HepG2 (cell line): ENCODE data around the gene SERPINB10. TPM values are rescaled to one million over a fixed set of nuclear protein-coding genes. Genes with fewer than 3 reads are reported as not detected.

Experiments used
- ATAC-seq: fragments of 200-7000 bp; cut with Tn5 transposase; 3 replicates; pipeline ENCODE4 v1.9.1; 2020; ENCODE audit warnings: mild to moderate bottlenecking, moderate library complexity
- BruUV-seq: library from RNA; stranded (reverse); fragments of 400-500 nt; replicated peaks from 2 replicates; lab custom pipeline; 2021; lab: Mats Ljungman, UMichigan
- CTCF ChIA-PET: fragments of 300-600 bp; formaldehyde crosslinking; extraction: SDS; loops from one replicate; lab custom pipeline; 2021; ENCODE audit warnings: low total read pairs, inconsistent platforms, low intra/inter-chr PET ratio; lab: Yijun Ruan, JAX
- POLR2A ChIA-PET: fragments of 350-600 bp; sonication (Branson Sonifier 250); formaldehyde crosslinking; loops from one replicate; lab custom pipeline; 2020; ENCODE audit warnings: antibody characterized with exemption, inconsistent platforms; lab: Yijun Ruan, JAX
- DNase-seq: peaks from one replicate; pipeline ENCODE4 v3.0.0-alpha.2; 2015; ENCODE audit warnings: low spot score
- FAIRE-seq: peaks from 3 replicates; lab custom pipeline; 2011; peaks lifted over from hg19 to GRCh38; lab: Jason Lieb, UNC
- H2AFZ ChIP-seq: one replicate; pipeline ENCODE4 v1.6.1; 2011; ENCODE audit warnings: low read length, inconsistent platforms
- H3K27ac ChIP-seq: fragments of 300-600 bp; 3 replicates; pipeline ENCODE4 v1.8.0; 2011; ENCODE audit warnings: mixed run types, mild to moderate bottlenecking, mixed read lengths, low read length, inconsistent platforms; ENCODE audit not compliant: insufficient read depth; ENCODE audit errors: extremely low read length
- H3K27me3 ChIP-seq, 2 experiments: fragments of 200-600 bp in 1 of 2; 2 replicates in 1 of 2; 3 replicates in 1 of 2; pipeline versions ENCODE4 v1.6.0 to v1.8.0; 2011; ENCODE audit warnings: low read length in 2 of 2, mild to moderate bottlenecking in 2 of 2, moderate library complexity in 2 of 2, inconsistent platforms in 1 of 2; ENCODE audit not compliant: insufficient read depth in 2 of 2, control insufficient read depth in 1 of 2
- H3K36me3 ChIP-seq, 2 experiments: fragments of 200-600 bp in 1 of 2; replicated peaks in 1 of 2; 2 replicates in 1 of 2; 3 replicates in 1 of 2; pipeline versions ENCODE4 v1.5.1 to v1.8.0; 2011; ENCODE audit warnings: low read length in 2 of 2, inconsistent platforms in 1 of 2; ENCODE audit not compliant: insufficient read depth in 2 of 2, control insufficient read depth in 1 of 2
- H3K4me1 ChIP-seq: 2 replicates; pipeline ENCODE4 v1.5.1; 2012; ENCODE audit warnings: low read length, inconsistent platforms; ENCODE audit not compliant: insufficient read depth
- H3K4me2 ChIP-seq: 2 replicates; pipeline ENCODE4 v1.6.0; 2011; ENCODE audit warnings: low read depth, low read length, inconsistent platforms
- H3K4me3 ChIP-seq, 3 experiments: fragments of 200-600 bp in 1 of 3; sonication (generic), shearing (Covaris generic) in 1 of 3; replicated peaks in 1 of 3; 2 replicates each; pipeline ENCODE4 v1.5.1; 2011 to 2016; ENCODE audit warnings: low read length in 3 of 3, inconsistent platforms in 2 of 3, low read depth in 2 of 3, mild to moderate bottlenecking in 2 of 3, control low read depth in 1 of 3, mixed read lengths in 1 of 3; ENCODE audit not compliant: insufficient read depth in 1 of 3
- H3K79me2 ChIP-seq: one replicate; pipeline ENCODE4 v1.6.1; 2011; ENCODE audit warnings: low read length, inconsistent platforms; ENCODE audit not compliant: insufficient read depth
- H3K9ac ChIP-seq: 2 replicates; pipeline ENCODE4 v1.6.0; 2011; ENCODE audit warnings: mild to moderate bottlenecking, low read depth, low read length, inconsistent platforms; ENCODE audit not compliant: insufficient read depth
- H3K9me3 ChIP-seq: 2 replicates; pipeline ENCODE4 v1.5.1; 2012; ENCODE audit warnings: mild to moderate bottlenecking, low read length
- H4K20me1 ChIP-seq: 2 replicates; pipeline ENCODE4 v1.6.0; 2011; ENCODE audit warnings: inconsistent platforms, mild to moderate bottlenecking, low read length, moderate library complexity; ENCODE audit not compliant: insufficient read depth
- ARID4A ChIP-seq: sonication (generic); formaldehyde crosslinking; IDR thresholded peaks from 2 replicates; pipeline ENCODE4 v1.5.0; 2020; ENCODE audit warnings: mild to moderate bottlenecking, missing genetic modification reagents, borderline replicate concordance
- GABPA ChIP-seq, 2 experiments: IDR thresholded peaks; 2 replicates each; pipeline ENCODE4 v1.6.1; 2011 to 2016; ENCODE audit warnings: low read depth in 2 of 2, low read length in 1 of 2, missing biosample characterization in 1 of 2, missing genetic modification characterization in 1 of 2
- KLF12 ChIP-seq: sonication (generic); formaldehyde crosslinking; IDR thresholded peaks from 2 replicates; pipeline ENCODE4 v1.4.0; 2020; ENCODE audit warnings: missing genetic modification reagents, borderline replicate concordance
- TGIF2 ChIP-seq: IDR thresholded peaks from 2 replicates; pipeline ENCODE4 v1.6.1; 2016; ENCODE audit warnings: control low read depth, missing compliant biosample characterization
- ZNF878 ChIP-seq: sonication (generic); formaldehyde crosslinking; IDR thresholded peaks from 2 replicates; pipeline ENCODE4 v1.8.1; 2023; ENCODE audit warnings: mild to moderate bottlenecking, missing genetic modification reagents, moderate library complexity
- WGBS: methylation state at CpG from one replicate; pipeline ENCODE4 v1.1.6; 2017; ENCODE audit warnings: low lambda C conversion rate; 5-methylcytosine and 5-hydroxymethylcytosine counted together
- in situ Hi-C: cut with HindIII; loops from 2 replicates; pipeline ENCODE4 v1.10.0; 2017; ENCODE audit warnings: low pct_unique_long_range_greater_than_20kb; ENCODE audit not compliant: extremely low pct_ligation_motif_present
- intact Hi-C: fragments of 100-400 bp; cut with micrococcal nuclease; formaldehyde crosslinking; loops from one replicate; pipeline ENCODE4 v1.10.0; 2022; ENCODE audit not compliant: unreplicated experiment
- polyA plus RNA-seq, 8 experiments: library from polyadenylated mRNA; depleted of rRNA in 3 of 8; stranded (reverse) in 7 of 8; unstranded in 1 of 8; fragments of >200 nt; fragmentation: Illumina TruSeq in 4 of 8; extraction: Trizol in 4 of 8; gene quantifications; 2 replicates each; pipeline versions ENCODE4 v1.2.1 to v1.2.3, GENCODE V29; 2011 to 2016; ENCODE audit warnings: low read depth in 4 of 8, missing spikeins in 1 of 8, mixed read lengths in 1 of 8; ENCODE audit not compliant: insufficient read depth in 1 of 8
- total RNA-seq, 5 experiments: library from RNA; depleted of rRNA; stranded (reverse); fragments of >200 nt; fragmentation: Illumina TruSeq; extraction: Trizol; gene quantifications; 2 replicates each; pipeline ENCODE4 v1.2.3, GENCODE V29; 2016; ENCODE audit warnings: low read depth in 1 of 5
- TF ChIP-seq, protein P1 (sequence below): sonication (generic); formaldehyde crosslinking; IDR thresholded peaks from 2 replicates; pipeline ENCODE4 v1.8.0; 2022; ENCODE audit warnings: mild to moderate bottlenecking, missing genetic modification reagents
- TF ChIP-seq, protein P2 (sequence below): sonication (generic); formaldehyde crosslinking; IDR thresholded peaks from 2 replicates; pipeline ENCODE4 v1.4.0; 2020; ENCODE audit warnings: mild to moderate bottlenecking, missing genetic modification reagents
- TF ChIP-seq, protein P3 (sequence below): sonication (generic); formaldehyde crosslinking; IDR thresholded peaks from 2 replicates; pipeline ENCODE4 v1.4.0; 2020; ENCODE audit warnings: mild to moderate bottlenecking, missing genetic modification reagents

Gene SERPINB10
- total and polyA plus RNA-seq, 2 of the 13 experiments (the other 11 are each of a cell fraction or from before 2014, with no cell fraction given) = not detected

DNA sequence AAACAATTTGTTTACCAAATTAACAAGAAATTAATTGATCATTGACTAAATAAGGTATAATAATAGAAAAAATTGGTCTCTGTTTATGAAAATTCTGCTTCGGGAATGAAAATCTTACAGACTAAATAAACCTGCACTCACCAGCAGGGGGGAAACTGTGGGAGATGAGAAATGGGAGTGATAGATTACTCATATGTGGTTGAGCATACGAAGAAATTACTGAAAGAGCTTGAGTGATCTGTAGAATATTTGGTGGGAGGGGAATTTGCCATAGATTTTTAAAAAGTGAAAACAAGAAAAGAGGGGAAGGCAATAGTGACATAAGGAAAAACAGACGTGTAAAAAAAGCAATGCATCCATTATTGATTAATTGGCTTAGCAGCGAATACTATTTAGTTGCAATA is 43.5 kb downstream of the SERPINB10 start:
- H3K36me3 ChIP-seq = no peaks in the 10 kb centered on the region
- no peak overlapping the region for H3K27ac ChIP-seq
- H3K4me2 ChIP-seq = no peak overlapping the region
- no peak overlapping the region for H3K9ac ChIP-seq
- no peak for ATAC-seq
- in situ Hi-C loops (no loop called here), intact Hi-C loops (no loop called here)
- WGBS = 24% methylated on average over 4 of the region's 4 CpGs
- DNase-seq = no peak
- no peak overlapping the region for H2AFZ ChIP-seq
- no TSS peak for BruUV-seq
- POLR2A ChIA-PET = no interaction called here
- CTCF ChIA-PET = no interaction called here
- no peaks in the 10 kb centered on the region for H3K79me2 ChIP-seq
- no peaks in the 10 kb centered on the region for H3K4me1 ChIP-seq
- H3K4me3 ChIP-seq = no peak overlapping the region
- H4K20me1 ChIP-seq = no peaks in the 10 kb centered on the region
- no peak for FAIRE-seq
- H3K9me3 ChIP-seq = no peaks in the 10 kb centered on the region
- peaks cover 0 to 2% of the 10 kb centered on the region in 2 experiments; a peak in 1 of 5 replicates for H3K27me3 ChIP-seq
- TF ChIP-seq, protein P1, sequence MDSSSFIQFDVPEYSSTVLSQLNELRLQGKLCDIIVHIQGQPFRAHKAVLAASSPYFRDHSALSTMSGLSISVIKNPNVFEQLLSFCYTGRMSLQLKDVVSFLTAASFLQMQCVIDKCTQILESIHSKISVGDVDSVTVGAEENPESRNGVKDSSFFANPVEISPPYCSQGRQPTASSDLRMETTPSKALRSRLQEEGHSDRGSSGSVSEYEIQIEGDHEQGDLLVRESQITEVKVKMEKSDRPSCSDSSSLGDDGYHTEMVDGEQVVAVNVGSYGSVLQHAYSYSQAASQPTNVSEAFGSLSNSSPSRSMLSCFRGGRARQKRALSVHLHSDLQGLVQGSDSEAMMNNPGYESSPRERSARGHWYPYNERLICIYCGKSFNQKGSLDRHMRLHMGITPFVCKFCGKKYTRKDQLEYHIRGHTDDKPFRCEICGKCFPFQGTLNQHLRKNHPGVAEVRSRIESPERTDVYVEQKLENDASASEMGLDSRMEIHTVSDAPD = no peak
- TF ChIP-seq, protein P2, sequence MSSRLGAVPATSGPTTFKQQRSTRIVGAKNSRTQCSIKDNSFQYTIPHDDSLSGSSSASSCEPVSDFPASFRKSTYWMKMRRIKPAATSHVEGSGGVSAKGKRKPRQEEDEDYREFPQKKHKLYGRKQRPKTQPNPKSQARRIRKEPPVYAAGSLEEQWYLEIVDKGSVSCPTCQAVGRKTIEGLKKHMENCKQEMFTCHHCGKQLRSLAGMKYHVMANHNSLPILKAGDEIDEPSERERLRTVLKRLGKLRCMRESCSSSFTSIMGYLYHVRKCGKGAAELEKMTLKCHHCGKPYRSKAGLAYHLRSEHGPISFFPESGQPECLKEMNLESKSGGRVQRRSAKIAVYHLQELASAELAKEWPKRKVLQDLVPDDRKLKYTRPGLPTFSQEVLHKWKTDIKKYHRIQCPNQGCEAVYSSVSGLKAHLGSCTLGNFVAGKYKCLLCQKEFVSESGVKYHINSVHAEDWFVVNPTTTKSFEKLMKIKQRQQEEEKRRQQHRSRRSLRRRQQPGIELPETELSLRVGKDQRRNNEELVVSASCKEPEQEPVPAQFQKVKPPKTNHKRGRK (CRISPR knock-in tag) = no peak
- TF ChIP-seq ARID4A (CRISPR knock-in tag) = no peak
- TF ChIP-seq, protein P3, sequence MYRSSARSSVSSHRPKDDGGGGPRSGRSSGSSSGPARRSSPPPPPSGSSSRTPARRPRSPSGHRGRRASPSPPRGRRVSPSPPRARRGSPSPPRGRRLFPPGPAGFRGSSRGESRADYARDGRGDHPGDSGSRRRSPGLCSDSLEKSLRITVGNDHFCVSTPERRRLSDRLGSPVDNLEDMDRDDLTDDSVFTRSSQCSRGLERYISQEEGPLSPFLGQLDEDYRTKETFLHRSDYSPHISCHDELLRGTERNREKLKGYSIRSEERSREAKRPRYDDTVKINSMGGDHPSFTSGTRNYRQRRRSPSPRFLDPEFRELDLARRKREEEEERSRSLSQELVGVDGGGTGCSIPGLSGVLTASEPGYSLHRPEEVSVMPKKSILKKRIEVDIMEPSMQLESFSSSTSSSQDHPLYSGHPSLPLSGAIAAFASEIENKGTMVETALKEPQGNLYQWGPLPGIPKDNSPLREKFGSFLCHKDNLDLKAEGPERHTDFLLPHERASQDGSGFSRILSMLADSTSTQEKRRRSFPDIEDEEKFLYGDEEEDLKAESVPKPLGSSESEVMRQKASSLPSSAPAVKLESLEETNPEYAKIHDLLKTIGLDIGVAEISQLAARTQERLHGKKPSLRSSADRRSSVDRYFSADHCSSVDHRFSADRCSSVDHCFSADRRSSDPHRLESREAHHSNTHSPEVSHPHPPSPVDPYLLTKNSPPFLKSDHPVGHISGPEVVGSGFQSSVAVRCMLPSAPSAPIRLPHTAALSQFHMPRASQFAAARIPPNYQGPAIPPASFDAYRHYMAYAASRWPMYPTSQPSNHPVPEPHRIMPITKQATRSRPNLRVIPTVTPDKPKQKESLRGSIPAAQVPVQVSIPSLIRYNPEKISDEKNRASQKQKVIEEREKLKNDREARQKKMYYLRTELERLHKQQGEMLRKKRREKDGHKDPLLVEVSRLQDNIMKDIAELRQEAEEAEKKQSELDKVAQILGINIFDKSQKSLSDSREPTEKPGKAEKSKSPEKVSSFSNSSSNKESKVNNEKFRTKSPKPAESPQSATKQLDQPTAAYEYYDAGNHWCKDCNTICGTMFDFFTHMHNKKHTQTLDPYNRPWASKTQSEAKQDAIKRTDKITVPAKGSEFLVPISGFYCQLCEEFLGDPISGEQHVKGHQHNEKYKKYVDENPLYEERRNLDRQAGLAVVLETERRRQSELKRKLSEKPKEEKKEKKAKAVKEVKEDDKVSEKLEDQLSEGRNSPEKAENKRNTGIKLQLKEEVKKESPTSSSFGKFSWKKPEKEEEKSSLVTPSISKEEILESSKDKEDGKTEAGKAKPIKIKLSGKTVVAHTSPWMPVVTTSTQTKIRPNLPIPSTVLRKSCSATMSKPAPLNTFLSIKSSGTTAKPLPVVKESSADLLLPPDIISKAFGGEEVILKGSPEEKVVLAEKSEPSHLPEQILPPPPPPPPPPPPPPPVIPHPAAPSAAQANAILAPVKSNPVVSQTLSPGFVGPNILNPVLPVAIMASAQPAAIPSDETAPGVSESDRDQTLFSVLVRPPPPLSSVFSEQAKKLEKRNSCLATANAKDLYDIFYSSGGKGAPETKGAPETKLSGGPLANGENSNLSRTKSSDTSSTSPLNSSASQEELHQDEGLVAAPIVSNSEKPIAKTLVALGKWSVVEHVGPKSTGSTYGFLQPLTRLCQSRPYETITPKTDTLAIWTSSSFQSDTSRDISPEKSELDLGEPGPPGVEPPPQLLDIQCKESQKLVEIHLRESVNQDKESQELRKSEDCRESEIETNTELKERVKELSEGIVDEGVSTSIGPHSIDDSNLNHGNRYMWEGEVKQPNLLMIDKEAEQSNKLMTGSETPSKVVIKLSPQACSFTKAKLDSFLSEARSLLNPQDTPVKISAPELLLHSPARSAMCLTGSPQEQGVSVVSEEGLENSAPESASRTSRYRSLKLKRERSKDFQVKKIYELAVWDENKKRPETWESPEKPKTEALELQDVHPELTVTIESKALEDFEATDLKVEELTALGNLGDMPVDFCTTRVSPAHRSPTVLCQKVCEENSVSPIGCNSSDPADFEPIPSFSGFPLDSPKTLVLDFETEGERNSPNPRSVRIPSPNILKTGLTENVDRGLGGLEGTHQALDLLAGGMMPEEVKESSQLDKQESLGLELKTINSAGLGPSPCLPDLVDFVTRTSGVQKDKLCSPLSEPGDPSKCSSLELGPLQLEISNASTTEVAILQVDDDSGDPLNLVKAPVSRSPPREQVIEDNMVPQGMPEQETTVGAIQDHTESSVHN (CRISPR knock-in tag) = no peak
- TF ChIP-seq ZNF878 (CRISPR knock-in tag) = no peak
- TF ChIP-seq KLF12 (CRISPR knock-in tag) = no peak
- TF ChIP-seq GABPA (IDR thresholded peaks at IDR 0.05; ENCODE audit: low read depth, low read length) = no peak
- TF ChIP-seq GABPA (CRISPR knock-in tag; IDR thresholded peaks at IDR 0.05; ENCODE audit: low read depth) = no peak
- TF ChIP-seq TGIF2 = no peak
